ENCODE measurements around the gene NRXN3. TPM values are rescaled to one million over a fixed set of nuclear protein-coding genes. Genes with fewer than 3 reads are reported as not detected.

NRXN3 gene
- total and polyA plus RNA-seq, 2 of the 13 experiments (the other 11 are each of a cell fraction or from before 2014, with no cell fraction given), result 0.03 TPM; not detected in 1

DNA sequence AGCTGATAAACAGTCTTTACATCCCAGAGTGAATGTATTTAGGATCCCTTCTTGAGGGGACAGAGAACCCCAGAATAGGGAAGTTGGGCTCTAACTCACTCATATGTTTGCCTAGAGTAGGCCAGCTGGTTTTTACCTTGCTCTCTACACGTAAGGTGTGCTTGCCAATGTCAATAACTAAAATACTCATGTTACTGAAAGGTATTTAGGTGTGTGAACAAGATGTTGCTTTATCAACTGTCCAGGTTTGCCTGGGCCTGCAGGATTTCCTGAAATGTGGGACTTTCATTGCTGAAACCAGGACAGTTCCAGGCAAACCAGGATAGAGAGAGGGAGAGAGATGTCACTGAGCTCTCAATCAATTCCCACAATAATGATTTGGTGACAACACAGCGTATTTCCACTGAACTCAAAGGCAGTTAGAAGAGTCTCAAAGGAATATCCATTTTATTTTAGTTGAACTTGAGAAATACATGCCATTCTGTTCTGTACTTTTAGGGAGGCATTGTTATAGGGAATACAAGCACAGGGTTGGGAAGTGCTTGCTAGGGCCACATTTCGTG, 171.7 kb downstream of the NRXN3 start:
- no peak overlapping the region for H3K9ac ChIP-seq (ENCODE audit: insufficient read depth, low read depth, low read length)
- FAIRE-seq (no peak), DNase-seq (ENCODE audit: low spot score) (no peak), ATAC-seq (no peak)
- 6% methylated on average over 3 of the region's 3 CpGs for WGBS (ENCODE audit: low lambda C conversion rate)
- H3K4me3 ChIP-seq (replicated peaks in 1 of 3; ENCODE audit: insufficient read depth in 1 of 3, low read depth in 2 of 3, low read length in 3 of 3), result no peak overlapping the region
- no peaks in the 10 kb centered on the region for H4K20me1 ChIP-seq (ENCODE audit: insufficient read depth, low read length)
- no peaks in the 10 kb centered on the region for H3K4me1 ChIP-seq (ENCODE audit: insufficient read depth, low read length)
- H3K4me2 ChIP-seq (ENCODE audit: low read depth, low read length), result no peak overlapping the region
- no TSS peak for BruUV-seq (replicated peaks)
- ChIA-PET POLR2A (no interaction called here), CTCF (ENCODE audit: low intra/inter-chr PET ratio, low total read pairs) (no interaction called here)
- in situ Hi-C loops (cut with HindIII; ENCODE audit: extremely low pct_ligation_motif_present, low pct_unique_long_range_greater_than_20kb), result no loop called here
- H3K27ac ChIP-seq (ENCODE audit: extremely low read length, insufficient read depth, low read length), result no peak overlapping the region
- H3K36me3 ChIP-seq (replicated peaks in 1 of 2; ENCODE audit: control insufficient read depth in 1 of 2, insufficient read depth in 2 of 2, low read length in 2 of 2), result no peaks in the 10 kb centered on the region
- intact Hi-C loops (cut with micrococcal nuclease; ENCODE audit: unreplicated experiment), result no loop called here
- no peak for TF ChIP-seq MED13 (CRISPR knock-in tag; IDR thresholded peaks at IDR 0.05)
- no peak for TF ChIP-seq U2AF2 (IDR thresholded peaks at IDR 0.05; ENCODE audit: low read depth, low read length)
- no peak for TF ChIP-seq DPF2 (CRISPR knock-in tag; IDR thresholded peaks at IDR 0.05; ENCODE audit: borderline replicate concordance, low read depth)
- no peak for TF ChIP-seq PPARG (CRISPR knock-in tag; conservative IDR thresholded peaks at IDR 0.05)
- TF ChIP-seq RCOR2 (CRISPR knock-in tag; IDR thresholded peaks at IDR 0.05), result no peak
- TF ChIP-seq IKZF1 (IDR thresholded peaks at IDR 0.05), result no peak
- no peak for TF ChIP-seq NR2F1 (CRISPR knock-in tag; IDR thresholded peaks at IDR 0.05)
- TF ChIP-seq TSC22D2 (CRISPR knock-in tag; IDR thresholded peaks at IDR 0.05; ENCODE audit: borderline replicate concordance), result no peak
- H2AFZ ChIP-seq (ENCODE audit: low read length), result no peak overlapping the region
- peaks cover 0 to 3% of the 10 kb centered on the region in 2 experiments; a peak in 1 of 5 replicates for H3K27me3 ChIP-seq (ENCODE audit: control insufficient read depth in 1 of 2, insufficient read depth in 2 of 2, low read length in 2 of 2)
- no peaks in the 10 kb centered on the region for H3K9me3 ChIP-seq (ENCODE audit: low read length)
- no peaks in the 10 kb centered on the region for H3K79me2 ChIP-seq (ENCODE audit: insufficient read depth, low read length)

DNA sequence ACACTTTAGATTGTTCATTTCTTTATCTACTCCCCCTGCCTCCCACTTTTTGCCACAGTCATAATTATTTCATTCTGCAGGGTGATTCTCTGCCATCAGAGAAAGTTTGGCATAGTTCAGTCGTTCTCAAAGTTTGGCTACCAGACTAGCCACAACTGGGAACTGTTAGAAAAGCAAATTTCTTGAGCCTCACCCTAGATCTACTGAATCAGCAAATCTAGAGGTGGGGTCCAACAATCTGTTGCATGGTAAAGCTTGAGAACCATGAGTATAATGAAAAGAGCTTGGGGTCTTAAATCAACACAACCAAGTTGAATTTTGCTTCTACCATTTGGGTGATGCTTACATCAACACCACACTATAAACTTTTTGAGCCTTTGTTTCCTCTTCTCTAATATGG, 172.7 kb downstream of the NRXN3 start:
- TF ChIP-seq SRSF4 (IDR thresholded peaks at IDR 0.05; ENCODE audit: low read depth, low read length, poor library complexity, severe bottlenecking), result no peak
- peak; percentile 19 to 66; a peak in 2 of 4 replicates for TF ChIP-seq MAFK (conservative IDR thresholded peaks at IDR 0.05 in 1 of 2, IDR thresholded peaks at IDR 0.05 in 1 of 2; ENCODE audit: low read length in 2 of 2)
- peak; percentile 53 for TF ChIP-seq MAFF (IDR thresholded peaks at IDR 0.05; ENCODE audit: low read depth, low read length)
- intact Hi-C loops (cut with micrococcal nuclease; ENCODE audit: unreplicated experiment), result no loop called here

More for the DNA sequence above, 172.7 kb downstream of the NRXN3 start:
- no peaks in the 10 kb centered on the region for H3K9me3 ChIP-seq (ENCODE audit: low read length)
- no peak overlapping the region for H3K27ac ChIP-seq (ENCODE audit: extremely low read length, insufficient read depth, low read length)
- no peak for FAIRE-seq
- WGBS (ENCODE audit: low lambda C conversion rate), result 0% methylated on average over 1 of the region's 1 CpG
- DNase-seq (ENCODE audit: low spot score), result no peak
- H3K79me2 ChIP-seq (ENCODE audit: insufficient read depth, low read length), result no peaks in the 10 kb centered on the region
- ATAC-seq, result no peak
- no peaks in the 10 kb centered on the region for H3K4me1 ChIP-seq (ENCODE audit: insufficient read depth, low read length)
- H3K4me3 ChIP-seq (replicated peaks in 1 of 3; ENCODE audit: insufficient read depth in 1 of 3, low read depth in 2 of 3, low read length in 3 of 3), result no peak overlapping the region
- in situ Hi-C loops (cut with HindIII; ENCODE audit: extremely low pct_ligation_motif_present, low pct_unique_long_range_greater_than_20kb), result no loop called here
- H3K27me3 ChIP-seq (ENCODE audit: control insufficient read depth in 1 of 2, insufficient read depth in 2 of 2, low read length in 2 of 2), result peaks cover 0 to 3% of the 10 kb centered on the region in 2 experiments; a peak in 1 of 5 replicates
- no peak overlapping the region for H2AFZ ChIP-seq (ENCODE audit: low read length)
- no peaks in the 10 kb centered on the region for H3K36me3 ChIP-seq (replicated peaks in 1 of 2; ENCODE audit: control insufficient read depth in 1 of 2, insufficient read depth in 2 of 2, low read length in 2 of 2)
- no peaks in the 10 kb centered on the region for H4K20me1 ChIP-seq (ENCODE audit: insufficient read depth, low read length)
- H3K4me2 ChIP-seq (ENCODE audit: low read depth, low read length), result no peak overlapping the region
- H3K9ac ChIP-seq (ENCODE audit: insufficient read depth, low read depth, low read length), result no peak overlapping the region
- CTCF ChIA-PET (ENCODE audit: low intra/inter-chr PET ratio, low total read pairs), result no interaction called here
- POLR2A ChIA-PET, result no interaction called here
- BruUV-seq (replicated peaks), result no TSS peak

Measured in HepG2 (cell line).